HG03066 (cell line): ENCODE results near the gene CELF5.
"Not testable (repeated sequence)": the region's sequence is repeated elsewhere in the genome, so short reads cannot be mapped to it uniquely, and the experiment has no call there.

Experiments used
- ATAC-seq: cut with Tn5 transposase; IDR thresholded peaks from one replicate; pipeline ENCODE4 v1.9.1; 2021; ENCODE audit warnings: low read depth; ENCODE audit not compliant: unreplicated experiment

Gene CELF5

GRCh38 chr19:3189702-3190469, 34.6 kb upstream of the CELF5 start:
- ATAC-seq = no peak

GRCh38 chr19:3190470-3190770, 34.0 kb upstream of the CELF5 start:
- ATAC-seq = no peak

GRCh38 chr19:3190921-3191805, 33.3 kb upstream of the CELF5 start:
- ATAC-seq = no peak

- ATAC-seq = not testable (repeated sequence)
These were observed 32.7 kb upstream of the CELF5 start for GRCh38 chr19:3191806-3192104.

GRCh38 chr19:3192228-3192635, 32.2 kb upstream of the CELF5 start:
- ATAC-seq = no peak

- ATAC-seq = no peak
These were observed 31.8 kb upstream of the CELF5 start for GRCh38 chr19:3192684-3193083.

GRCh38 chr19:3193256-3194105, 31.0 kb upstream of the CELF5 start:
- ATAC-seq = no peak

GRCh38 chr19:3194106-3195087, 30.1 kb upstream of the CELF5 start:
- no peak for ATAC-seq

GRCh38 chr19:3196064-3196932, 28.2 kb upstream of the CELF5 start:
- no peak for ATAC-seq

GRCh38 chr19:3196933-3197205, 27.6 kb upstream of the CELF5 start:
- ATAC-seq = no peak

GRCh38 chr19:3198901-3199700, 25.4 kb upstream of the CELF5 start:
- ATAC-seq = no peak

GRCh38 chr19:3201072-3201700, 23.3 kb upstream of the CELF5 start:
- no peak for ATAC-seq

- ATAC-seq = no peak
These were observed 22.6 kb upstream of the CELF5 start for GRCh38 chr19:3201911-3202310.

- no peak for ATAC-seq
These were observed 22.1 kb upstream of the CELF5 start for GRCh38 chr19:3202346-3202745.

- ATAC-seq = not testable (repeated sequence)
These were observed 21.6 kb upstream of the CELF5 start for GRCh38 chr19:3202895-3203294.

- no peak for ATAC-seq
These were observed 20.4 kb upstream of the CELF5 start for GRCh38 chr19:3203805-3204645.

GRCh38 chr19:3204646-3205275, 19.7 kb upstream of the CELF5 start:
- no peak for ATAC-seq
